Measurements from ENCODE around the gene BAX. TPM values are rescaled to one million over a fixed set of nuclear protein-coding genes. Genes with fewer than 3 reads are reported as not detected.
A peak's percentile ranks its signal among the peaks of the same experiment; 100 is the strongest.

The BAX gene
- total RNA-seq, 1 experiment from 2014 or later = 103 TPM

GRCh38 chr19:48991011-48991609, 36.4 kb downstream of the BAX start:
- Histone ChIP-seq H3K36me3 (ENCODE audit: insufficient read depth, low read length, poor library complexity, severe bottlenecking) (peaks cover 18% of the 10 kb centered on the region), H3K27me3 (replicated peaks; ENCODE audit: insufficient read depth, low read depth, low read length, poor library complexity) (no peaks in the 10 kb centered on the region), H3K9me3 (ENCODE audit: low read depth, low read length, poor library complexity, severe bottlenecking) (no peaks in the 10 kb centered on the region), H3K4me1 (ENCODE audit: insufficient read depth, low read length, poor library complexity, severe bottlenecking) (peaks cover 14% of the 10 kb centered on the region), H3K4me3 (ENCODE audit: low read depth, low read length, poor library complexity, severe bottlenecking) (peak overlapping the region; percentile 79), H3K27ac (ENCODE audit: low read depth, low read length, poor library complexity, severe bottlenecking) (peak overlapping the region; percentile 85)
- no TSS peak for BruUV-seq (replicated peaks)
- ChIA-PET CTCF (no interaction called here), POLR2A (ENCODE audit: low non-redundant PET) (no interaction called here)
- DNase-seq (ENCODE audit: low spot score) = no peak
- intact Hi-C loops (cut with micrococcal nuclease; ENCODE audit: unreplicated experiment) = loop anchor here (5.0 kb wide), 1 partner anchor 221 kb away; no protein-coding TSS in a partner anchor
- TF ChIP-seq CTCF (conservative IDR thresholded peaks at IDR 0.05; ENCODE audit: low read depth, low read length) (no peak), EZH2 (IDR thresholded peaks at IDR 0.05; ENCODE audit: borderline replicate concordance, low read depth, low read length, poor library complexity, severe bottlenecking) (no peak)

GRCh38 chr19:48991873-48992580, 37.4 kb downstream of the BAX start:
- DNase-seq (ENCODE audit: low spot score) = peak; percentile 68

More at GRCh38 chr19:48991873-48992580, 37.4 kb downstream of the BAX start:
- peaks cover 14% of the 10 kb centered on the region for H3K4me1 ChIP-seq (ENCODE audit: insufficient read depth, low read length, poor library complexity, severe bottlenecking)
- peak overlapping the region; percentile 85 for H3K27ac ChIP-seq (ENCODE audit: low read depth, low read length, poor library complexity, severe bottlenecking)
- TF ChIP-seq CTCF (conservative IDR thresholded peaks at IDR 0.05; ENCODE audit: low read depth, low read length) (no peak), EZH2 (IDR thresholded peaks at IDR 0.05; ENCODE audit: borderline replicate concordance, low read depth, low read length, poor library complexity, severe bottlenecking) (no peak)
- H3K9me3 ChIP-seq (ENCODE audit: low read depth, low read length, poor library complexity, severe bottlenecking) = no peaks in the 10 kb centered on the region
- no peaks in the 10 kb centered on the region for H3K27me3 ChIP-seq (replicated peaks; ENCODE audit: insufficient read depth, low read depth, low read length, poor library complexity)
- BruUV-seq (replicated peaks) = no TSS peak
- peaks cover 14% of the 10 kb centered on the region for H3K36me3 ChIP-seq (ENCODE audit: insufficient read depth, low read length, poor library complexity, severe bottlenecking)
- CTCF ChIA-PET = interaction anchor here (2.1 kb wide), 1 partner anchor 21 kb away, joined by 14 read pairs; no protein-coding TSS in a partner anchor
- POLR2A ChIA-PET (ENCODE audit: low non-redundant PET) = interaction anchor here (0.6 to 0.8 kb wide), 2 partner anchors 37 to 207 kb away, joined by 3 to 4 read pairs; no protein-coding TSS in a partner anchor
- intact Hi-C loops (cut with micrococcal nuclease; ENCODE audit: unreplicated experiment) = loop anchor here (5.0 kb wide), 1 partner anchor 220 kb away; no protein-coding TSS in a partner anchor
- H3K4me3 ChIP-seq (ENCODE audit: low read depth, low read length, poor library complexity, severe bottlenecking) = peak overlapping the region; percentile 79

Data from A673 (cell line).